Stimulated activated CD4-positive, alpha-beta T cell treated with anti-CD3 and anti-CD28 coated beads, Interleukin-4, amount 100 ng/mL, for 4 hours (primary cell): ENCODE results near the gene CDH22.
A peak's percentile ranks its signal among the peaks of the same experiment; 100 is the strongest.

Experiments used
- DNase-seq, 2 experiments: peaks; one replicate each; pipeline ENCODE4 v3.0.0-alpha.2; 2020

Gene CDH22

DNA sequence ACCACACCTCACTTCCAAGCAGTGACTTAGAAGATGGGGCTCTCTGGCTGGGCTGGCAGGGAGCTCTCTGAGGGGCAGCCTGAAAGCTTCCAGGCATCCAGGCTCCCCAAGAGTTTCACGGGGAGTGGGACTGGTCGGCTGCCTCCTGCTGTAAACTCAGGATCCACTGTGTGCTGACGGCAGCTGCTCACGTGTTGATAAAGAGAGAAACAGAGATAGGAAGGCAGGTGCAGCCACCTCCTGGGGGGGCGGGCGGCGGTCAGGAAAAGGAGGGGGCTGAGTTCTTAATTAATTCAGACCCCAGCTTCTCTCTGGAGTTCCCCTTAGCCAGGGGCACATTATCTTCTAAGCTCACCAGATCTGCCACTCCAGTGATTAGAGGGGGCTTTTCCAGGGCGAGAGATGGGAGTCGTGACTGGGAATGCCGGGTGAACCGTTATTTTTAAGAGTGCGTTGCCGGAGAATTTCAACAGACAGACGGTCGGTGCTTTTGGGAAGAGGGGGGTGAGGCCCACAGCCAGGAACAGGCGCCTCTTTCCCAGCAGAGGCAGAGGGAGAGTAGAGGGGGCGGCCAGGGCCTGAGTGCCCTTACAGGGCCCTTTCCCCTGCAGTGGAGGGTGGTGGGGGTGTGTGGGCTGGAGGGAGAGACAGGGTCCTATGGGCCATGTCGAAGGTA is 119.3 kb downstream of the CDH22 start:
- DNase-seq, result no peak

GRCh38 chr20:46186210-46186609 is 122.1 kb downstream of the CDH22 start:
- DNase-seq, result no peak

- DNase-seq, result no peak
Measured at GRCh38 chr20:46185353-46185752, 122.9 kb downstream of the CDH22 start.

- no peak for DNase-seq
Measured at GRCh38 chr20:46183768-46184167, 124.5 kb downstream of the CDH22 start.

GRCh38 chr20:46182276-46183200 is 125.8 kb downstream of the CDH22 start:
- DNase-seq, result no peak

DNA sequence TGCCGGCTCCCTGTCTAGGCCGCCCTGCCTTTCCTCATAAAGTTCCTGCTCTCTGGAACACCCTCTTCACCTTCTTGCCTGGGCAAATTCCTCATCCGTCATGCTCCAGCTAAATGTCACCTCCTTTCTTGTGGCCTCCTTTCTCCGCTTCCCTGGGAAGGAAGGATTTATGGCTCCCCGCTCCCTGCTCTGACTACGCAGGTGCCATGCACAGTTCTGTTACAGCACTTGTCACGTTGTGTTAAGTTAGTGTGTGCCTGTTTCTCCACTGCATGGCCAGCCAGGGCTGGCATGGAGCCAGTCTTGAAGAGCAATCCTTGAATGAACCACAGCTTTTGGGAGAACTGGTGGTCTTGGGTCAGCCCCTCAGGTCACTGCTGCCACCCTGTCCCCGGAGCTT is 128.4 kb downstream of the CDH22 start:
- no peak for DNase-seq

GRCh38 chr20:46178891-46179290 is 129.4 kb downstream of the CDH22 start:
- no peak for DNase-seq

DNA sequence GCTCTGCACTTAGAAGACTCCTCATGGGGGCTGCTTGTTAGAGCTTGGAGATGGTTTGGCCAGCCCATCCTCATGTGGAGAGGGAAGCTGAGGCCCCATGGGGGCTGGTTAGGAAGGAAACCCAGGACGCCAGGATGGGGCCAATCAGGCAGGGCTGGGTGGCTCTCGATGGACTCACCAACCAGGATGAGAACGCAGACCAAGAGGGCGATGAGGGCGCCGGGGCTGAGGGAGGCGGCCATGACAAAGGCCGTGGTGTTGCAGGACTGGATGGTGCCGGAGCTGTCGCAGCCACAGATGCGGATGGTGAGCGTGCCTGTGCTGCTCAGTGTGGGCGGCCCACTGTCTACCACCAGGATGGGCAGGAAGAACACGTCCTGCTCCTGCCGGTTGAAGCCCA is 130.5 kb downstream of the CDH22 start:
- no peak for DNase-seq

GRCh38 chr20:46176739-46177378 is 131.4 kb downstream of the CDH22 start:
- no peak for DNase-seq

GRCh38 chr20:46175127-46175494 is 133.2 kb downstream of the CDH22 start:
- DNase-seq, result no peak

DNA sequence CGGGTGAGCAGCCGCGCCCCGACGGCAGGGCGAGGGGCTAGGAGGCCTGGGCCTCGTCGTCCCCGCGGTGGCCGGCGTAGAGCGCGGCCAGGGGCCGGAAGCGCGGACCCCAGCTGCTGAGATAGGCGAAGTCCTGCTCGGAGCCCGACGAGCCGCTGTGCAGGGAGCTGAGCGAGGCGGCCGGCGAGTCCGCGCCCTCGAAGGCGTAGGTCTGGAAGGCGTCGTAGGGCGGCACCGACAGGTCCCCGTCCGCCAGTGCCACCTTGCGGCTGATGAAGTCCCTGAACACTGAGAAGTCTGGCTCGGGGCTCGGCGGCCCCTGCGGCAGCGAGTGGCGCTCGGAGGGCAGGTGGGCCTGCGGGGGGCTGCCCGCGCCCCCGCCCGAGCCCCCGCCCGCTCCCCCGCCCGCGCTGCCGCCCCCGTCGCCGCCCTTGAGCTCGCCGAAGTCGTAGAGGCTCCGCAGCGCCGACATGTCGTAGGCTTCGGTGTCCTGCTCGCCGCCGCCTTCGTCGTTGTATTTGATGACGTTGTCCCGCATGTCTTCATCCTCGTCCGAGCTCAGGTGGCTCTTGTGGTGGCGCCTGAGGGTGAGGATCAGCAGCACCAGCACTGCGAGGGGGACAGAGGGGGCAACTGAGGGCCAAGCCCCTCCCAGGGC is 133.7 kb downstream of the CDH22 start:
- DNase-seq, result peak; percentile 60 to 73

GRCh38 chr20:46173652-46174468 is 134.4 kb downstream of the CDH22 start:
- DNase-seq, result no peak

- no peak for DNase-seq
Measured at GRCh38 chr20:46172961-46173536, 135.2 kb downstream of the CDH22 start.

- DNase-seq, result no peak
Measured at GRCh38 chr20:46172455-46172854, 135.8 kb downstream of the CDH22 start.

DNA sequence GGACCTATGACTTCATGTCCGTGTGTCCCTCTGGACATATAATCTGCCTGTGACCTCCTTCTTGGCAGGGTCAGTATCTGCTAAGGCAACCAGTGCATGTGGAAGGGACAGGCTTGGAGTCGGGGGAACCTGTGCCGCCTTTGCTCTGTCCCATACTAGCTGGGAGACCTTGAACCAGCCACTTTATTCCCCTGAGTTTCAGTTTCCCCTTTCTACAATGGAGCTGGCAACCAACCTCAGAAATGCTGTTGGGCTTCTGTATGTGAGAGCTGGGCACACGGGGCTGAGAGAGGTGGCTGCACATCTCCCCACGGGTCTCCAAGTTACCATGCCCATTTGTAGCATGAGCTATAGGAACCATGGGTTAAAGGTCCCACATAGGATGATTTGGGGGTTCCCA is 136.4 kb downstream of the CDH22 start:
- no peak for DNase-seq

GRCh38 chr20:46171476-46171875 is 136.8 kb downstream of the CDH22 start:
- DNase-seq, result no peak

DNA sequence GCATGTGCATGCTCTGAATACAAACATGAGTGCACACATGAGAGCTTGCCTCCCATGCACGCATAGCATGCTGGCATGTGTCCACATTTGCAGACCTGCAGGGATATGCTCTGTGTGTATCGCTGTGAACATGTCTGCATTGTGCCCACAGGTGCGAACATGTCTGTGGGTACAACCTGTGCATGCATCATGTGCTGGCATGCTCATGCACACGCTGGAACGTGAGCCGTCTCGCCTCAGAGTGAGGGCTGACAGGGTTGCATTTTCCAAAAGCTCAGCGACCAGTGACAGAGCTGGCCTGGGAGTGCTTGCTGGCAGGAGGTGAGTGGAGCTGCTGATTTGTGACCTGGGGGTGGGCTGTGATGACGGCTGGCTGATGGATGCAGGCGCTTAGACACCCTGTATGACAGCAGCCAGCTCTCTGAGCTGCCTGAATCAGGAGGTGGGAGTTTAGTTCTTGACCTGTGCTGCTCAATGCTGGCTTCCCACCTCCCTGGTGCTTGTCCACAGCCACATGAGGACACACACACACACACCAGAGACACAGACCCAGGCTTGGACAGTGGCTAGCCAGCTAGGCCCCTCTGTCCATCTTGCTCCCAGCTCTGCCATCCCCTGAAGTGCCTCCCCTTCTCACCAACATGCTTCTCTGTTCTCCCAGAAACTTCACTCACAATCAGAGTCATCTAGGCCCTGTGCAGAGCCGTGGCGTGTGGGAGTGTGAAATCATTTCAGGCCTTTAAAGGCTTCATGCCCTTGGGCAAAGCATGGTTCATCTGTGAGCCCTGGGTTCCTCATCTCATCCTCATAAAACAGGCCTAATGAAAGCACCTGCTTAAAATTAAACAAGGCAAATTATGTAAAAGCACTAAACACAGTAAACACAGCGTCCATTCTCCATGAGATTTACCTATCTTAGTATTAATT is 138.8 kb downstream of the CDH22 start:
- DNase-seq, result no peak

DNA sequence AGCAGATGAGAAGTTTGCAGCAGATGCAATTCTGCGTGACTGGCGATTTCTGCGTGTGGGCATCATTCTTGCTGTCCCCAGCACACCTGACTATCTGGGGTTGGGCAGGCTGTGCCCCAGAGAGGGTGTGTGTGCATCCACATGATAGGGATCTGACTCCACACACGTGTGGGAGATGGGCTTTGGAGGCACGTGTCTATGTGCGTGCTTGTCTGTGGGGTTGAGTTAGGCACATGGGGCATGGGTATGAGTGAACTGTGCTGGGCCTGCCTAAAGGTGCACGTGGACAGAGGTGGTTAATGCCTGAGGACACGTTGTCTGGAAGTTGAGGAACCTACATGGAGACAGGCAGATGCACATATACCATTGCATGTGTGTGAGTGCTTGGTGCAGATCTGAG is 139.9 kb downstream of the CDH22 start:
- no peak for DNase-seq

DNA sequence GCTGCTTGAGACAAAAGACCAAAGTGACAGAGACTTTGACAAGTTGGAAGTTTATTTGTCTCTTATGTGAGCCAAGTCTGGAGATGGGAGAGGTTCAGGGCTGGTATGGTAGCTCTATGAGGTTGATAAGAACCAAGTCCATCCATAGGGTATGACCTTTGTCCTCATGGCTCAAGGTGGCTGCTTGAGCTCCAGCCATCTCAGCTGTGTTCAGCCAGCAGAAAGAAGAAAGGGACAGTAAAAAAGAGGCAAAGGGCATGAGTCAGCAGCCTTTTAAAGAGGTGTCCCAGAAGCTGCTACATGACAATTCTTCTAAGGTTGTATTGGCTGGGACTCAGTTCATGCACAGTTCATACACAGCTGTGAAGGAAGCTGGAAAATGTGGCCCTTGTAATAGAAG is 141.2 kb downstream of the CDH22 start:
- no peak for DNase-seq

- DNase-seq, result no peak
Measured at GRCh38 chr20:46164254-46164653, 144.0 kb downstream of the CDH22 start.

- no peak for DNase-seq
Measured at GRCh38 chr20:46161921-46162320, 146.4 kb downstream of the CDH22 start.
